HG02938 (cell line): ENCODE results near the gene RSF1.
"Not testable (repeated sequence)": the region's sequence is repeated elsewhere in the genome, so short reads cannot be mapped to it uniquely, and the experiment has no call there.

Experiments
- ATAC-seq: cut with Tn5 transposase; IDR thresholded peaks from one replicate; pipeline ENCODE4 v1.9.1; 2021; ENCODE audit warnings: mild to moderate bottlenecking, moderate library complexity; ENCODE audit not compliant: unreplicated experiment

Gene RSF1

GRCh38 chr11:77820565-77821348, at the start of gene RSF1, which contains the start of gene AAMDC:
RSF1 (minus strand) TSS chr11:77820722; CDS start chr11:77820714, 8 bp downstream.
AAMDC (plus strand) TSS chr11:77821144; CDS start chr11:77842497, 21,353 bp downstream.
- peak; percentile 87 for ATAC-seq

DNA sequence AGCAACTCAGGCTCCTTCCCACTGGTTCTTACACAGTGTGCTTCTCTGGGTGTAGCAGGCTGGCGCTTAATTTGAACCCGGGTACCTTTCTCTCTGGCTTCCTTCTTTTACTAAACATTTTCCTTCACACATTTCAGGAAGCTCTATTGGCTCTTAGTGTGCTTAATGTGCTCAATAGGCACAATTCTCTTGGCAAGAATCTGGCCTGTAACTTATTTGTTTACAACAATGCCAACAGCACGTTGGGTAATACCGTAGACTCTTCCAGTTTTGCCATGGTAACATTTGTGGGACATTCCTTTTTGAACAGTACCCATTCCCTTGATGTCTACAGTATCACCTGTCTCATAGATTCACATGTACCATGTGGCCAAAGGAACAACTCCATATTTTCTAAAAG, 48.2 kb upstream of the RSF1 start:
- ATAC-seq, result no peak

GRCh38 chr11:77866336-77866735, 45.8 kb upstream of the RSF1 start:
- no peak for ATAC-seq

GRCh38 chr11:77865805-77866204, 45.3 kb upstream of the RSF1 start:
- ATAC-seq, result no peak

DNA sequence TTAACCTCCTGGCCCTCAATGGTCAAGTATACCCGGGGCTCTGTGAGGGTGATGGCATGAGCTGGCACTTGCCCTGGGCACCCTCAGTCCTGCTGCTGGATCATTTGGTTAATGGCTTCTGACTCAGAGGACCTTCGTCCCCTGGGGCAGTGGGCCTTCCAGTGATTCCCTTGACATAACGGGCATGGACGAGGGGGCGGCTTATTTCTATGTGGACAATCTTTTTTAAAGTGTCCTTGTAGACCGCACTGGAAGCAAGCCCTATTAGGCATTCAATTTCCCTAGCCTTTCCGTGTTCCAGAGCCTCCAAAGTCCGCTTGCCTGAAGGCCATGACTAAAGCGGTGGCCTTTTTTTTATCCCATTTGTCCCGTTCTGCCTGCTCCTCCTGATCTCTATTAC, 40.9 kb upstream of the RSF1 start:
- not testable (repeated sequence) for ATAC-seq

DNA sequence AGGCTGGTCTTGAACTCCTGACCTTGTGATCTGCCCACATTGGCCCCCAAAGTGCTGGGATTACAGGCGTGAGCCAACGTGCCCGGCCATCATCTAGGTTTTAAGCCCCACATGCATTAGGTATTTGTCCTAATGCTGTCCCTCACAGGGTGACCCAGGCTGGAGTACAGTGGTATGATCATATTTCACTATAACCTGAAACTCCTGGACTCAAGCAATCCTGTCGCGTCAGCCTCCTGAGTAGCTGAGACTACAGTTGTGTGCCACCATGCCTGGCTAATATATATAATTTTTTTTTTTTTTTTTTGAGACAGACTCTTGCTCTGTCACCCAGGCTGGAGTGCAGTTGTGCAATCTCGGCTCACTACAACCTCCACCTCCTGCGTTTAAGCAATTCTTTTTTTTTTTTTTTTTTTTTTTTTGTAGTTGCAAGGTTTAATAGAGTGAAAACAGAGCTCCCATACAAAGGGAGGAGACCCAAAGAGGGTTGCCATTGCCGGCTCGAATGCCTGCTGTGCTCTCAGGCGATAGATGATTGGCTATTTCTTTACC, 37.5 kb upstream of the RSF1 start:
- ATAC-seq, result not testable (repeated sequence)

GRCh38 chr11:77854838-77855237, 34.3 kb upstream of the RSF1 start:
- no peak for ATAC-seq

DNA sequence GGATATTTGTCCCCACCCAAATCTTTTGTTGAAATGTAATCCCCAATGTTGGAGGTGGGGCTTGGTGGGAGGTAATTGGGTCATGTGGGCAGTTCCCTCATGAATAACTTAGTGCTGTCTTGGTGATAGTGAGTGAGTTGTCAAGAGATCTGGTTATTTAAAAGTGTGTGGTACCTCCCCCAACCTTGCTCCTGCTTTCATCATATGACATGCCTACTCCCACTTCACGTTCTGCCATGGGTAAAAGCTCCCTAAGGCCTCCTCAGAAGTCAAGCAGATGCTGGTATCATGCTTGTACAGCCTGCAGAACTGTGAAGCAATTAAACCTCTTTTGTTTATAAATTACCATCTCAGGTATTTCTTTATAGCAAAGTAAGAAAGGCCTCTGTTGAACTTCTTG, 31.0 kb upstream of the RSF1 start:
- no peak for ATAC-seq

- ATAC-seq, result not testable (repeated sequence)
These were observed 23.2 kb upstream of the RSF1 start for GRCh38 chr11:77843700-77844099.

DNA sequence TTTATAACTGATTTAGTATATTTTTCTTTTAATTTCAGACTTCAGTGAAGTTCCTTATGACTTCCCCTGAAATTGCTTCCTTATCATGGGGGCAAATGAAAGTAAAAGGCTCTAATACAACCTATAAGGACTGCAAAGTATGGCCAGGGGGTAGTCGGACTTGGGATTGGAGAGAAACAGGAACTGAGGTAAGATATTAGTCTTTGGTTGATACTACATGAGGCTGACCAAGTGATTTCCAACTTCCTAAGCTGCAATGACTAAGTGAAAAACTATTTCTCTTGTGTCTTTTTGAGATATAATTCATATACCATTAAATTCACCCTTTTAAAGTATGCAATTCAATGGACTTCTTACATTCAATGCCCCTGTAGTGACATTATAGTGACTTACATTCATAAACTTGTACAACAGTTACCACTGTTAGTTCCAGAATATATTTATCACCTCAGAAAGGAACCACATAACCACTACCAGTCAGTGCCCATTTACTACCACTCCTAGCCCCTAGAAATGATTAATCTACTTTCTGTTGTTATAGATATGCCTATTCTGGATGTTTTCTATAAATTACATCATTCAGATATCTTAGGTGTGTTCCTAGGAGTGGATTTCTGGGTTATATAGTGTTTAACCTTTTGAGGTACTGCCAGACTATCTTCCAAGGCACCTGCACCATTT, 22.1 kb upstream of the RSF1 start:
- no peak for ATAC-seq

DNA sequence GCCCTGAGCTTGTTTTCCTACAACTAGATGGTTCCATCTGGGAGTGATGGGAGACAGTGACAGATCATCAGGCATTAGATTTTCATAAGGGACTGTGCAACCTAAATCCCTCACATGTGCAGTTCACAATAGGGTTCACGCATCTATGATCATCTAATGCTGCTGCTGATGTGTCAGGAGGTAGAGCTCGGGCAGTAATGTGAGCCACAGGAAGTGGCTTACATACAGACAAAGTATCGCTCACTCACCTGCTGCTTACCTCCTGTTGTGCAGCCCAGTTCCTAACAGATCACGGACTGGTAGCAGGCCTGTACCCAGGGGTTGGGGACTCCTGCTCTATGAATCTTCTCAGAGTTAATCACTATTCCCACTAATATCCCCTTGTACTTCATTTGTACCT, 12.8 kb upstream of the RSF1 start:
- no peak for ATAC-seq

GRCh38 chr11:77828926-77829325, 8.4 kb upstream of the RSF1 start:
- no peak for ATAC-seq

GRCh38 chr11:77823775-77824174, 3.3 kb upstream of the RSF1 start:
- no peak for ATAC-seq

GRCh38 chr11:77822126-77822525, 1.6 kb upstream of the RSF1 start:
- not testable (repeated sequence) for ATAC-seq

DNA sequence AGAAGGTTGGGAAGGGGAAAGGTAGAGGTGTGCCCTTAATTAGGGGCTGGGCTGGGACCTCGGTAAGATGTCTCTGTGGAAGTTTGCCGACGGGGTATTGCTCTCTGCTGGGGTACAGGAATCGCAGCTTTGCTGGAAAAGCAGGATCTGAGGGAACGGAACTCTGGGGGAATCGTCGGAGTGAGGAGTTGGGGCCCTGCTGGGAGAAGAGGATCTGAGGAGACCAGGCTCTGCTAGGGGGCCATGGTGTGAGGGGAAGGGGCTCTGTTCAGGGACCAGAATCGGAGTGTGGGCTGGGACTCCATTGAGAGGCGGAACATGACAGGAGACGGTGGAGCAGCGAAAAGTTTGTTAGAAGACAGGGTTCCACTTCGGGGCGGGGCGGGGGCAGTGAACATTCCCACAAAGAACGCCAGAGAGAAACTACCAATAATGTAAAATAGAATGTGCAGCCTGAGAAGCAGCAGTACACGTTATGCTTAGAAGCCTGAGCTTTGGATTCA, 878 bp upstream of the RSF1 start:
- ATAC-seq, result no peak

GRCh38 chr11:77819921-77820564, 479 bp downstream of the RSF1 start:
- ATAC-seq, result peak; percentile 7

DNA sequence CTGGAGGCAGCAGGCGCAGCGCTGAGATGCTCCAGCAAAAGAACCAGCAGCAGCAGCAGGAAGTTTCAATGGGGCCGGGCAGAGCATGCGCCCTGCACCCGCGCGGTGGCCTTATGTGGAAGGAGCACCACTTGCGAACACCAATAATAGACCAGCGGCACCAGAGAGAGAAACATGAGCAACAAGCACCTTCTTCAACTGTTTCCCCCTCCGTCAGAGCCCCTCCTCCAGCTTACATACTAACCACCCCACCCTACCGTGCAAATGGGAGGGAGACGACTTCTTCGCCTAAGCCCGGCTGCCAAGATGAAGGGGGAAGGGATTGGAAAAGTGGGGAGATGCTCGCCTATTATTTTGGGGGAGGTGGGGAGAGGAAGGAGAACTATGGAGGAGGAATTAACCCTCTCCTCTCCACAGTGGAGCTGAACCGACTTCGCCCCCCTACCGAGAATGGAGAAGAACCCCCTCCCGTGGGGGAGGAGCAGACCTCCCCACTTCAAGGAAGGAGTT, 1.1 kb downstream of the RSF1 start:
- peak; percentile 52 for ATAC-seq

DNA sequence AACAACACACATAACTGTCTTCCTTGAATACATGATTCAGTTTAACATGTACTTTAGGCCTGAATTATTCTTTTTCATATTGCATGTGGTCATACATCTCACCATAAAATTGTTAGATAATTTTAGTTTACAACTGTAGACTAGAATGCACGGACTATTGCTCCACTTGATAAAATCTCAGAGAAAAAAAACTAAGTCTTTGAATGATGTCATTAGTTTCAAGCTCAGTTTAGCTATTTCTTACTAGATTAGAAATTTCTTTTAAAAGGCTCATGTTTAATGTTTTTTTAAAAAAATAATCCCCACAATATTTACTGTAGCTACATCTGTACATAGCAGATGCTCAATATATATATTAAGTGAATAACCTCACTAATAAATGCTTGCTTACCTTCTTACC, 5.1 kb downstream of the RSF1 start:
- no peak for ATAC-seq

DNA sequence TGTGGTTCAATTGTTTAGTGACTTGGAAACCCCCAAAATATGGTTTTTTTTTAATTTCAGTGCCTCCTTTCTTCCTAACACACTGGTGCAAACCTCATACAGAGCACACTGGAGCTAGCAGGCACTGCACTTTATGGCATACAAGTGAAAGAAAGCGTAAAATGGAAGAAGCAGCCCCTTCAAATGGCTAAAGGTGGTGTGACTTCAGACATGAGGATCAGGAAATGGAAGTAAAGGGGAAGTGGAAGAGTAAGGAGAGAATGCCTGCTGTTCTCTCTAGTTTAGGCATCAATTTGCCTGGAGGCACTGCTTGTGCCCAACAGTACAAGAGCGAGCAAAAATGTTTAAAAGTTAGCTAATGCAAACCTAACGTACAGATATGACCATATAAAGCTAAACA, 5.7 kb downstream of the RSF1 start:
- ATAC-seq, result no peak

GRCh38 chr11:77813256-77813655, 7.3 kb downstream of the RSF1 start:
- no peak for ATAC-seq

DNA sequence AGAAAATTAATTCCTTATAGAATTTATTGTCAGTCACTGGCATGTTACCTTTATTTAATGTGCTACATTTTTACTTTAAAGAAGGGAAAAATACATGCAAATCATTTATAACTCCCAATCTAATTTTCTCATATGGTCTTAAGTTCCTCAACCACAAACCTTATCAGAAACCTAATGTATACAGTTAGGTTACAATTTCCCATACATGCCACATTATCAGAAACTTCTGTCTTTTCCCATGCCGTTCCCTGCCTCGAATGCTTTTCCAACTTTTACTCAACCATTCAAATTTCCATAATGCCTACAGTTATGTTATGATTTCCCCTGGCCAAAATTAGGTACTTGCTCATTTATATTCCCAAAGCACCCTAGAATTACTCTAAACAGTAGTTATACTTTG, 13.5 kb downstream of the RSF1 start:
- ATAC-seq, result no peak
